SK-N-SH treated with all-trans-retinoic acid at 6 μM for 48 hours (cell line): ENCODE results near the gene KCND2.

Experiments used
- ATAC-seq: fragments of 200-7000 bp; cut with Tn5 transposase; 3 replicates; pipeline ENCODE4 v1.9.1; 2020; ENCODE audit warnings: mild to moderate bottlenecking, moderate library complexity
- ARNTL ChIP-seq: fragments of 450-650 bp; formaldehyde crosslinking; IDR thresholded peaks from 2 replicates; pipeline ENCODE4 v1.5.0; 2020; ENCODE audit warnings: low read depth, mild to moderate bottlenecking, moderate library complexity, borderline replicate concordance
- BACH2 ChIP-seq: fragments of 250-450 bp; sonication (Bioruptor Pico); IDR thresholded peaks from 2 replicates; pipeline ENCODE4 v1.9.0; 2021; ENCODE audit warnings: mild to moderate bottlenecking, borderline replicate concordance
- CSDC2 ChIP-seq: fragments of 250-450 bp; sonication (Bioruptor Pico); IDR thresholded peaks from 2 replicates; pipeline ENCODE4 v1.5.0; 2020; ENCODE audit warnings: mild to moderate bottlenecking, moderate library complexity
- ESRRG ChIP-seq: fragments of 250-450 bp; sonication (Bioruptor Pico); IDR thresholded peaks from 2 replicates; pipeline ENCODE4 v1.6.1; 2021; ENCODE audit warnings: mild to moderate bottlenecking
- GLIS3 ChIP-seq: fragments of 250-450 bp; sonication (Bioruptor Pico); IDR thresholded peaks from 2 replicates; pipeline ENCODE4 v1.5.0; 2020; ENCODE audit warnings: mild to moderate bottlenecking, moderate library complexity
- ISL1 ChIP-seq: fragments of 250-450 bp; sonication (Bioruptor Pico); IDR thresholded peaks from 2 replicates; pipeline ENCODE4 v2.1.2; 2022; ENCODE audit warnings: mild to moderate bottlenecking, moderate library complexity
- OSR1 ChIP-seq: fragments of 250-450 bp; sonication (Bioruptor Pico); IDR thresholded peaks from 2 replicates; pipeline ENCODE4 v1.8.0; 2022; ENCODE audit warnings: moderate library complexity, mild to moderate bottlenecking, inconsistent platforms
- PATZ1 ChIP-seq: fragments of 250-450 bp; sonication (Bioruptor Pico); IDR thresholded peaks from 2 replicates; pipeline ENCODE4 v1.8.0; 2020; ENCODE audit warnings: mild to moderate bottlenecking, moderate library complexity, borderline replicate concordance
- POU6F1 ChIP-seq: fragments of 250-450 bp; sonication (Bioruptor Pico); IDR thresholded peaks from 2 replicates; pipeline ENCODE4 v1.8.0; 2021; ENCODE audit warnings: low read depth, mild to moderate bottlenecking, moderate library complexity, borderline replicate concordance
- PPARA ChIP-seq: fragments of 250-450 bp; sonication (Bioruptor Pico); IDR thresholded peaks from 2 replicates; pipeline ENCODE4 v1.5.0; 2020; ENCODE audit warnings: mild to moderate bottlenecking, borderline replicate concordance
- RARB ChIP-seq: fragments of 250-450 bp; sonication (Bioruptor Pico); IDR thresholded peaks from 2 replicates; pipeline ENCODE4 v1.8.0; 2021; ENCODE audit warnings: mild to moderate bottlenecking, moderate library complexity
- SNAI2 ChIP-seq: fragments of 250-450 bp; sonication (Bioruptor Pico); IDR thresholded peaks from 2 replicates; pipeline ENCODE4 v1.5.0; 2020; ENCODE audit warnings: mild to moderate bottlenecking, moderate library complexity
- TOX ChIP-seq: fragments of 250-450 bp; sonication (Bioruptor Pico); IDR thresholded peaks from 2 replicates; pipeline ENCODE4 v1.8.0; 2021; ENCODE audit warnings: mild to moderate bottlenecking, moderate library complexity, borderline replicate concordance
- TSHZ2 ChIP-seq: fragments of 250-450 bp; sonication (Bioruptor Pico); IDR thresholded peaks from 2 replicates; pipeline ENCODE4 v1.5.0; 2020; ENCODE audit warnings: mild to moderate bottlenecking, moderate library complexity
- ZC3H10 ChIP-seq: fragments of 250-450 bp; sonication (Bioruptor Pico); IDR thresholded peaks from 2 replicates; pipeline ENCODE4 v1.5.1; 2021; ENCODE audit warnings: mild to moderate bottlenecking, moderate library complexity
- ZFP3 ChIP-seq: fragments of 250-450 bp; sonication (Bioruptor Pico); IDR thresholded peaks from 2 replicates; pipeline ENCODE4 v1.5.0; 2020; ENCODE audit warnings: mild to moderate bottlenecking, moderate library complexity
- ZFP30 ChIP-seq: fragments of 450-650 bp; formaldehyde crosslinking; IDR thresholded peaks from 2 replicates; pipeline ENCODE4 v1.5.0; 2022; ENCODE audit warnings: mild to moderate bottlenecking, moderate library complexity
- ZNF565 ChIP-seq: fragments of 450-650 bp; formaldehyde crosslinking; conservative IDR thresholded peaks from 2 replicates; pipeline ENCODE4 v1.5.0; 2020; ENCODE audit warnings: low read depth, mild to moderate bottlenecking, moderate library complexity
- ZNF70 ChIP-seq: fragments of 450-650 bp; formaldehyde crosslinking; IDR thresholded peaks from 2 replicates; pipeline ENCODE4 v1.5.0; 2020; ENCODE audit warnings: mild to moderate bottlenecking, moderate library complexity
- TF ChIP-seq, protein P1 (sequence below): fragments of 250-450 bp; sonication (Bioruptor Pico); IDR thresholded peaks from 2 replicates; pipeline ENCODE4 v1.5.1; 2020; ENCODE audit warnings: low read depth, mild to moderate bottlenecking, moderate library complexity
- TF ChIP-seq, protein P2 (sequence below): fragments of 250-450 bp; sonication (Bioruptor Pico); IDR thresholded peaks from 2 replicates; pipeline ENCODE4 v1.5.1; 2021; ENCODE audit warnings: mild to moderate bottlenecking, moderate library complexity

KCND2 gene

DNA sequence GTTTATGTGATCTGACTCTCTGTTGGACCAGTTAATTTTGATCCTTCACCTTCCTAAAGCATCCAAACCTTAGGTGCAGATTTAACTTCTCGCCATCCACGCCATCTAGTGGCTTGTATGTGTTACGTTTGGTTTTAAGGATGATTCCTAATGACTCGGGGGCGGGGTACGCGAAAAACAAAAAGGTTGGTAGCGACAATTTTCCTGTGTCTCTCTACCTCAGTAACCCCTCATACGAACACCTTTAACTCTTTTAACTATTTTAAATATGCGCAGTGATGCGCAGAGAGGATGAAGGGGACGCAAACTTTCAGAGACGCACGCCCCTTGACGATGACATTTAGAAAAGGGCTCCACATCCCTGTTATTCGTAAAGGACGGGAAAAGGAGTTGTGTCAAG is 714 bp upstream of the KCND2 start:
- no peak for TF ChIP-seq GLIS3
- TF ChIP-seq ESRRG (CRISPR knock-in tag), result no peak
- TF ChIP-seq ZFP3 (CRISPR knock-in tag), result no peak
- no peak for TF ChIP-seq CSDC2 (CRISPR knock-in tag)
- no peak for TF ChIP-seq ZNF565 (CRISPR knock-in tag)
- TF ChIP-seq BACH2 (CRISPR knock-in tag), result no peak
- TF ChIP-seq PATZ1, result no peak
- TF ChIP-seq, protein P1, sequence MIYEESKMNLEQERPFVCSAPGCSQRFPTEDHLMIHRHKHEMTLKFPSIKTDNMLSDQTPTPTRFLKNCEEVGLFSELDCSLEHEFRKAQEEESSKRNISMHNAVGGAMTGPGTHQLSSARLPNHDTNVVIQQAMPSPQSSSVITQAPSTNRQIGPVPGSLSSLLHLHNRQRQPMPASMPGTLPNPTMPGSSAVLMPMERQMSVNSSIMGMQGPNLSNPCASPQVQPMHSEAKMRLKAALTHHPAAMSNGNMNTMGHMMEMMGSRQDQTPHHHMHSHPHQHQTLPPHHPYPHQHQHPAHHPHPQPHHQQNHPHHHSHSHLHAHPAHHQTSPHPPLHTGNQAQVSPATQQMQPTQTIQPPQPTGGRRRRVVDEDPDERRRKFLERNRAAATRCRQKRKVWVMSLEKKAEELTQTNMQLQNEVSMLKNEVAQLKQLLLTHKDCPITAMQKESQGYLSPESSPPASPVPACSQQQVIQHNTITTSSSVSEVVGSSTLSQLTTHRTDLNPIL (CRISPR knock-in tag), result no peak
- peak; percentile 86 for ATAC-seq

- peak; percentile 43; the same call in 2 of the 3 replicates for ATAC-seq
- TF ChIP-seq GLIS3 (no peak), PPARA (no peak), ZNF70 (CRISPR knock-in tag) (no peak), ZC3H10 (CRISPR knock-in tag) (no peak), ZNF565 (CRISPR knock-in tag) (no peak), ARNTL (CRISPR knock-in tag) (no peak), TSHZ2 (no peak), ISL1 (no peak), CSDC2 (CRISPR knock-in tag) (no peak), SNAI2 (CRISPR knock-in tag) (no peak), RARB (no peak), OSR1 (CRISPR knock-in tag) (no peak), ZFP3 (CRISPR knock-in tag) (no peak), ZFP30 (CRISPR knock-in tag) (no peak), POU6F1 (CRISPR knock-in tag) (no peak), ESRRG (CRISPR knock-in tag) (no peak), PATZ1 (no peak), TOX (CRISPR knock-in tag) (no peak)
- TF ChIP-seq, protein P1 (CRISPR knock-in tag), result no peak
- TF ChIP-seq, protein P2, sequence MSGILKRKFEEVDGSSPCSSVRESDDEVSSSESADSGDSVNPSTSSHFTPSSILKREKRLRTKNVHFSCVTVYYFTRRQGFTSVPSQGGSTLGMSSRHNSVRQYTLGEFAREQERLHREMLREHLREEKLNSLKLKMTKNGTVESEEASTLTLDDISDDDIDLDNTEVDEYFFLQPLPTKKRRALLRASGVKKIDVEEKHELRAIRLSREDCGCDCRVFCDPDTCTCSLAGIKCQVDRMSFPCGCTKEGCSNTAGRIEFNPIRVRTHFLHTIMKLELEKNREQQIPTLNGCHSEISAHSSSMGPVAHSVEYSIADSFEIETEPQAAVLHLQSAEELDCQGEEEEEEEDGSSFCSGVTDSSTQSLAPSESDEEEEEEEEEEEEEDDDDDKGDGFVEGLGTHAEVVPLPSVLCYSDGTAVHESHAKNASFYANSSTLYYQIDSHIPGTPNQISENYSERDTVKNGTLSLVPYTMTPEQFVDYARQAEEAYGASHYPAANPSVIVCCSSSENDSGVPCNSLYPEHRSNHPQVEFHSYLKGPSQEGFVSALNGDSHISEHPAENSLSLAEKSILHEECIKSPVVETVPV (CRISPR knock-in tag), result no peak
Observed at GRCh38 chr7:120273476-120273975, 551 bp downstream of the KCND2 start.
